HG02938 (cell line): ENCODE data around the gene VDR.
"Not testable (repeated sequence)": the region's sequence is repeated elsewhere in the genome, so short reads cannot be mapped to it uniquely, and the experiment has no call there.

Experiments
- ATAC-seq: cut with Tn5 transposase; IDR thresholded peaks from one replicate; pipeline ENCODE4 v1.9.1; 2021; ENCODE audit warnings: mild to moderate bottlenecking, moderate library complexity; ENCODE audit not compliant: unreplicated experiment

The VDR gene

DNA sequence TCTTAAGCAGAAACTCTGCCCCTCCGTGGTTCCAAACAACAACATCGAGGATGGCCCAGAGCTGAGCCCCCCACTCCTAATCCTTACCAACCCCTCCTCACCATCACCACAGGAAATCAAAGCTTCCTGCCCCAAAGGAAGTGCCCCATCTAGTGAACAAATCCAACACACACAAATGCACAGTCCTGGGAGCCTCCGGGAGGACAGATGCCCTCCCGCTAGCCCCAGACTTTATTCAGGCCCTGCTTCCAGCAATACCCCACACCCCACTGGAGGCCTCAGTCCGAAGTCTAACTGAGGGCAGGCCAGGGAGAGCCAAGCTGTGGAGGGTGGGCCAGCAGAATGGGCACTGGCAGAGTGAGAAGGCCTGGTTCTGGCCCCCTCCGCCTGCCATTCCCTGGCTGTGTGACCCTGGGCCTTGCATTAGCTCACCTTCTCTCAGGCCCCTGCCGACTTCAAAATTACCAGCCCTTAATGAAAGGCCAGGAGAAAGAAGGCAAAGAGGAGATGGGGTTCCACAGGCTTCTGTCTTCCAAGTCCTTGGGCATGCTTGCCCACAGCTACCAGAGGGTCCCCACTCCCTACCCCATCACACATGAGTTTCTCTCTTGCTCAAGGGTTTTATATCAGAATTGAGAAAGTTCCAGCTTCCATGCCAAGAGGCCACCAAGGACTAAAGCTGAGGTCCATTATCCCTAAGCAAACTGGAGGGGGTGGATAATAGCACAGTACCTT lies 87.4 kb downstream of the VDR start:
- ATAC-seq = no peak

DNA sequence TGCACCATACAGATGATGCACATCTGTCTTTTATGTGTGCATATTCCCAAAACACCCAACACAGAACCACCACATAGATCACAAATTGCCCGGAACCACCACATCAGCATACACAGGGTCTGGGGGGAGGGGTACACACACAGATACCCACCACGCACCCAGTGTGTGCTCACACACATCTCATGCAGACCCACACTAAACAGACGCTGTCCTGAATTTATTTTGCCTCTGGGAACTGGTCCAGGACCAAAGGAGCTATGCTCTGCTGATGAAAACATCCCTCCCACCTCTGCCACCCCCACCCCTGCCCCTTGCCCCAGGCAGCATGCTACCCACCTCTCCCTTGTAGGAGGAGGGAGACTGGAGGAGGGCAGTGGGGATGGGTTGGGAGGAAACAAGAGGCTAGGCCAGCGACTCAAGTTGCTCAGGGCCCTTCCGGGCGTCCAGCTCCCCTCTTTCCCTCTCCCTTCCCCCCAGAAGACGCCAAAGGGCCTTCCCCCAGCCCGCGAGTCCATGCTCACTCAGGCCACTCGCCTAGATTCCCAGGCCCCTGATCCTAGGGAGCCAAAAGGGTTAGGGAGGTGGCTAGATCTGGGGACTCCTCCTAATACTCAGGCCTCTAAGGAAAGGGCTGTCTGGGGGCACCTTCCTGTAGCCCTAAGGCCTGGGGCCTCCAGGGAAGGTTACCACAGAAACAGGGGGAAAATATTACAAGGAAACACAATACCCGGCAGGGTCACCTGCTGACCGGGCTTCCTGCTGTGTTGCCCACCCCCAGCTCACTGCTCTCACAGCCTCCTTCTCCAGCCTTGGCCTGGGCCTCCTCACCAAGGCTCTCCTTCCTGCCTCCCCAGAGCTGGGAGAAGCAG lies 88.2 kb downstream of the VDR start:
- ATAC-seq = no peak

DNA sequence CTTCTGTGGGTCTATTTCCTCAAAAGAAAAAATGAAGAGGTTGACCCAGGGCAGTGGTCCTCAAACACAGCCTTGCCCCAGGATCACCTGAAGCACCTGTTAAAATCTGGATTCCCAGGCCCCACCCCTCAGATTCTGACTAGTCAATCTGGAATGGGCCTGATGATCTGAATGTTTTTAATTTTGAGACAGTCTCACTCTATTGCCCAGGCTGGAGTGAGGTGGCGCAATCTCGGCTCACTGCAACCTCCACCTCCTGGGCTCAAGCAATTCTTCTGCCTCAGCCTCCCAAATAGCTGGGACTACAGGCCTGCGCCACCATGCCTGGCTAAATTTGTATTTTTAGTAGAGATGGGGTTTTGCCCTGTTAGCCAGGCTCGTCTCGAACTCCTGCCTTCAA lies 89.3 kb downstream of the VDR start:
- not testable (repeated sequence) for ATAC-seq

DNA sequence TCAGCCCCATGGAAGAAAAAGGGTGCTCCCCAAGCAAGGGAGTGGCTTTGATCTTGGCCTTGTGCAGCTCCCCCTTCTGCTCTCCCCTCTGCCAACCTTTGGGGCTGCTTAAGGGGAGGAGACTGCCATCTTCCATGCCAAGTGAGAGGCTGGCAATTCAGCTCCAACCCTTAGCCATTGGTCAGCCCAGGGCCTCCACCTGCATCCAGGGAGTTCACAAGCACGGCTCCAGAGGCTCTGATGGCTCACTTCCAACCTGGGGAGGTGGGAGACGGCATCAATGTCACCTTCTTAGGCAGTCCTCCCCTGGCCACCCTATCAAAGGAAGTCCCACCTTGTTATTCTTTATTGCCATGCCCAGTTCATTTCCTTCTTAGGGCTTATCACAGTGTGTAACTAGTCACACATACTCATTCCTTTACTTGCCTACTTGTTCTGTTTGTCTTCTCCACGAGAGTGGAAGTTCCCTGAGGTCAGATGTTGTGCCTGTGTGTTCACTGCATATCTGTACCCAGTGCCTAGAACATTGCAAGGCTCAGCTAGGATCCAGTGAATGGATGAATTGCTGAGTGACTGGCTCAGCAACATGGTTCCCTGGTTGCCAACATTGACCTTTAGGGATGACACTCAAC lies 90.1 kb downstream of the VDR start:
- ATAC-seq = no peak

DNA sequence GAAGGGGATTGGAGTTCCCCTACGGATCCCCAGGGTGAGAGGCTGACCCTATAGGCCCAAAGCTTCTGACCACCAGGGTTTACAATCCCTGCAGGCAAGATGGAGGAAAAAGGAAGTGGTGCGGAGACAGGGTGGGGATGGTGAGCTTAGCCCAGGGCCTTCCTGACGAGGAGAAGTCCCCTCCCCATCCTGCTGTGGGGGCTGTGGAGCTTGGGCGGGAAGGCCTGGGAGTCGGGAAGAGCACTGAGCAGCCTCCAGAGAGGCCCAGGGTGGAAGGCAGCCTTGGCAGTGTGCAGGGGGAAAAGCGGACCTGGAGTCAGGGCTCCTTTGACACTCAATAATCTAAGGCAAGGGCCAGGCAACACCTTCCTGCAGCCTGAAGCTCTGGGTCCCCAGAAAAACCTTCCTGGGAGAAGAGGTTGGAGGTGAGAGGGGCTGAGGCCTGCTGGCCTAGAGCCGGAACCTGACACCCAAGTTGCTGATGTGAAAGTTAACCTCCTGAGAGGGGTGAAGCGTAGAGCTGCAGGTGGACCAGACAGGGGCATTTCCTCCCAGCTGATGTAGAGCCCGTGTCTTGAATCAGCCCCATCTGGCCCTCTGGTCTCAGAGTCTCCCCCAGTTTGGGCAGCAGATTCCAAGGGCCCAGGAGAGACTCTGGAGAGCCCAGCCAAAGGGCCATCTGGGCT lies 91.1 kb downstream of the VDR start:
- peak; percentile 39 for ATAC-seq

DNA sequence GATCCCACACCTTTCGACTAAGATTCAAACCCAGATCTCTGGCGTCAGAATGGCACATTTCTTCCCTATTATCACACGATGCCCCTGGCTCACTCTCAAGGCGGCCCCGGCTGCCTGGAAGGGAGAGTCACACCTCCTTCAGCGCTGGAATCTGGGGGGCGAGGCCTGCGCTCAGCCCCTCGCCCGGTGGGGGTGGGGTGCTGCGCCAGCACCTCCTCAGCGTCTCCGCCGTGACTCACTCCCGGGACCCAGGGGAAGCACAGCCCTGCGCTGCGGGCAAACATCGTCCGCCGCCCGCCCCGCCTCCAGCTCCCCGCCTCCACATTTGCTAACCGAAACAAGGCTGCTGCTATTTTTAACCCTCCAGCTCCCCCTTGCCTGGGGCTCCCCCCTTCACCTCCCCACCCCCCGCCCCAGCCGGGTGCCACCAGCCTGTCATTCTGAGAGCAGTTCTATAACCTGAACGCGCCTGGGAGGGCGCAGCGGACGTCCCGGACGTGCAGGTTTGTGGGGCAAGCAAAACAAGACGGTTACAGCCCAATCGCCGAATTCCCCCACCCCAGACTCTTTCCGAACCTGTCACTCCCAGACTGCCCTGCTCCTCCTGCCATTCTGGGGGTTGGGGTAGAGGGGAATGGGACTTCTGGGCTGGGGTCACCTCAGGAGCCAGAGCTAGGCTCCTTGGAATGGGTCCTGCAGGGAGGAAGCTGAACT lies 91.8 kb downstream of the VDR start:
- ATAC-seq = peak; percentile 67

DNA sequence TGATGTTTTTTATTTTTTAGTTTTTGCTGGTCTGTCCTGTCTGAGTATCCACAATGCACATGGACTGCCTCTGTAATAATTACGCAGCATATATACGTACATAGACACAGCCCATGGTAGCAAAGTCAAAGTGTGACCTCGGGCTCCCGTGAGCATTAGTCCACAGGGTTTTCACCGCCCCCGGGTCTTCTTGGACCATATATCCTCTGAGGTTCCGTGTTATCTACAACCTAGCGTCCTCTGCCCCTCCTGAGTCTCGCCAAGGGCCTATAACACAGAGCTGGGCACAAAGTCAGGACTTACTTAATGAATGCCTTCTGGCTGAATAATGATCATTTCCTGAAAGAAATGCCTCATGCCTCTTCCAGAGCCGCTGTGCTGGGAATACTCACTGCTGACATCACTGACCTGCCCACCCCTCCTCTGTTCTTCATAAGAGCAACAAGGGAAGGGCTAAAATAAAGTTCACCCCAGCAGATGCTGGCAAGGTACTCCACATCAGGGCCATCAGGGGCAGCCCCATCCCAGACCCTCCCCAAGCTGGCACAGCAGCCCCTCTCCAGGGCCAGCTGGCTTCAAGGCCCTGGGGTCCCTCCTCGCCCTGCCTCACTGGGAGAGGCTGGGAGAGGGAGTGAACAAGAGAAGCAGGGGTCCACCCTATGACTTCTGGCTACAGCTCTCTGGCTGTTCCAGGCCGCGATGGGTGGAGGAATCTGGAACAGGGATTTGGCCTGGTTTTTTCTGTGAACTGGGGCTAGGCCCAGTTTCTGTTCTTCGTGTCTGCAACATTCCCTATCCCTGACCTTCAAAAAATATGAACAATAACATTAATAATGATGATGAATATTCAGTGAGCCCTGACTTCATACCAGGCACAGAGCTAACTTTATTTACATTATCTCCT lies 93.0 kb downstream of the VDR start:
- ATAC-seq = no peak

DNA sequence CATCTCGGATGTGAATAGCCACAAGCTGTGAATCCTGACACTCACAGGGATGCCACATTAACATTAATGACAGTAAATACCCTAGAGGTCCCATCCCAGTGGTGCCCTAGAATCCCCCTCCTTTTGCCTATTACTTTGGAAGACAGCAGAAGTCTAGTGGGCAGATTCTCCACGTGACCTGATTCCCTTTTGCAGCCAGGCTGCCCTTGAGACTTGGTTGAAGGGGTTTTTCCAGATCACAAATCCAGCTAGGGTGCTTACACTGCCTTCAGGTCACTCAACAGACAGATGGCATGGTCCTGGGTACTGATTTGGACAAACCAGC lies 93.8 kb downstream of the VDR start:
- no peak for ATAC-seq

DNA sequence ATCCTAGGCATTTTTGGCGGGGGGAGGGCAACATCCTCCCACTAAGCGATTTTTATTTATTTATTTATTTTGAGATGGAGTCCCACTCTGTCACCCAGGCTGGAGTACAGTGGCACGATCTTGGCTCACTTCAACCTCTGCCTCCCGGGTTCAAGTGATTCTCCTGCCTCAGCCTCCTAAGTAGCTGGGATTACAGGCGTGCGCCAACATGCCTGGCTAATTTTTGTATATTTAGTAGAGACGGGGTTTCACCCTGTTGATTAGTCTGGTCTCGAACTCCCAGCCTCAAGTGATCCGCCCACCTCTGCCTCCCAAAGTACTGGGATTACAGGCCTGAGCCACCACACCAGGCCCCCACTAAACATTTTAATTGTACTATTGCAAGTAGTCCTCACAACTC lies 95.3 kb downstream of the VDR start:
- ATAC-seq = not testable (repeated sequence)

DNA sequence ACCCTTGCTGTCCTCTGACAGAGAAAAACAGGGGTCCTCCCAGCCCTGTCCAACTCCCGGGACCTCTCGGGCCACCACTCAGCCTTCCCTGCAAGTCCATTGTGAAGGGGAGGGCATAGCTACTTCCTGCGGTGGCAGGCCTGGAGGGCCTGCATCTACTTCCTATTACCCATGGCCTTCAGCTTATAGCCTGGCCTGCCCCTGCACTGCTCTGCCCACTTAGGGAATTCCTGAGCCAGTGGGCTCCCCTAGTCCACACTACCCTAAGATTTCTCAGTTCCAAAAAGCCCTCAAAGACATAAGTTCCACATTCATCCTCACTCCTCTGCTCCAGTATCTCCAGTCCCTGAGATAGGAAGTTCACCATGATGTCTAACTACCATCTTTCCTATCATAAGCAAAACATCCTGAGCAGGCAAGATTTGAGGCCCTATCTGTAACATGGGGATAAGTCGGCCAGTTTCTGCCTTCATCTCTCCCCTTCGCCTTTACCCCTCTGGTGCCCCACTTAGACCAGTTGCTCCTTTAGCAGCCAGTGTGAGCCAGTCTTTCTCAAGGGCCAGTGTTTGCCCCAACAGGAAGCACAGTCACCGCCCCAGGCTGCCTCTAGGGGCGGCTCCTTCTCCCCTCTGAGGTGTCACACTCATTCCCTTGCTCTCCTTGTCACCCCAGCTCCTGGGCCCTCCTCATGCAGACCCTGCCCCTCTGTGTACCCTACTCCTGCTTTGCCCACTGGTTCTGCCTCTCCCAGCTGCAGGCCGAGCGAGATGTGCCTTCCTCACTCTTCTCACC lies 96.0 kb downstream of the VDR start:
- ATAC-seq = no peak

DNA sequence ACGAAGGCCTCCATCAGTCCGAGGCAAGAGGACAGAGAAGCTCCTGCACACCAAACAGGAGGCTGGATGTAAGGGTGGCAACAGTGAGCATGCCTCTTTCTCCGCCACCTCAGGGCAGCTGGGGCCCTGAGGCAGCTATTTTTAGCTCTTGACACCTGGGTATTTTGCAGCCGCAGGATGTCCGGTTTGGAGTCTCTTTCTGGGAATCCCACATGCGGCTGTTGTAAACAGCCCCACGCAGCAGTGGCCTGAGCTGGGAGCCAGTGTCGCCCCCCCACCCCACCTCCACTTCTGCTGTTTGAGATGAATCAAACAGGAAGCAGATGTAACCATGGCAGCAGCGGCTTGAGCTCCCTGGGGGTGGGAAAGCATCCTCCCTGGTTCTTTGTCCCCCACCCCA lies 96.7 kb downstream of the VDR start:
- peak; percentile 40 for ATAC-seq

DNA sequence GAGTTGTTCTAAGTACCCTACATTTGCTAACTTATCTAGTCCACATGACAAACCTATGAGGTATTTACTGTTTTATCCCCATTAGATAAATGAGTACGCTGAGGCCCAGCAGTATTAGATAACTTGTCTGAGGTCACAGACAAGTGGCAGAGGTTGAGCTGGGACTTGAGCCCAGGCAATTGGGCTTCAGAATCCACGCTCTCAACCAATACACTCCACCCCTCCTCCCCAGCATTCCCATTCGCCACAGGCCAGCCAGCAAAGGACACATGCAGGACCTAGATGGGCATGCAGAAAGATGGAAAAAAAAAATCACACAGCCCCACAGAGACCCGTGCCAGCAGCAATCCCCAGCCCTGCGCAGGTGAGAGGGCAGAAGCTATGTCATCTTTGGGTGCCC lies 97.5 kb downstream of the VDR start:
- ATAC-seq = no peak

DNA sequence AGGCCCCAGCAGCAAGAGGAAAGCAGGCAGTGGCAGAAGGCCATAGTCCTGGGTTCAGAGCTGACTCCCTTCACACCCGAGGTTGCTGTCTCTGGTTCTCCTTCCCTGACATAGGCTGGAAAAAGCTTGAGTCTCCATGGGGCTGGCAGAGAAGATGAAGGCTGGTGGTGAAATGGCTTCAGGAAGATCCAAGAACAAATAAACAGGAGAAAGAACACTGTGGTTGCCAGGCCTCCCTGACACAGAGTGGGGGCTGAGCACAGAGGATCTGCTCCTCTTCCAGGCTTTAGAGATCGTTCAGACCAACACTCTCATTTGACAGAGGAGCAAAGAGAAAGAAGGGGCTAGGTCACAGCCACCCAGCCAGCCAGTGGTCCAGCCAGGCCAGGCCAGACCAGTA lies 99.4 kb downstream of the VDR start:
- ATAC-seq = no peak

DNA sequence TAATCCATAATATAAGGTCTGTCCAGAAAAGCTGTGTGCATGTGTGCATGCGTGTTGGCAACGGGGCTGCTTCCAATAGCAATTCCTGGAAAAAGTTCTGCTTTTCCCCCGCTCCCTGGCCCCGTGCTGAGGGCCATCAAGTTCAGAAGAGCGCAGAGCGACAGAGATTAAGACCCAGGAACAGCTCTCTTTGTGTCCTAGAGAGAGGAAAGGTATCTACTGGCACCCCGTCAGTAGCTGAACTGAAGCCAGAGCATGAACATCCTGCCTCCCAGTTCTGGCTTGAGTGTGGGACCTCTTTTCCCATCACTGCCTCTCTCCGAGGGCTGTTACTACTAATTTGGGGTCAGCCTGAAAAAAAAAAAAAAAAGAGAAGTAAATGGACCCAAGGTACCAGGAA lies 100.6 kb downstream of the VDR start:
- no peak for ATAC-seq

DNA sequence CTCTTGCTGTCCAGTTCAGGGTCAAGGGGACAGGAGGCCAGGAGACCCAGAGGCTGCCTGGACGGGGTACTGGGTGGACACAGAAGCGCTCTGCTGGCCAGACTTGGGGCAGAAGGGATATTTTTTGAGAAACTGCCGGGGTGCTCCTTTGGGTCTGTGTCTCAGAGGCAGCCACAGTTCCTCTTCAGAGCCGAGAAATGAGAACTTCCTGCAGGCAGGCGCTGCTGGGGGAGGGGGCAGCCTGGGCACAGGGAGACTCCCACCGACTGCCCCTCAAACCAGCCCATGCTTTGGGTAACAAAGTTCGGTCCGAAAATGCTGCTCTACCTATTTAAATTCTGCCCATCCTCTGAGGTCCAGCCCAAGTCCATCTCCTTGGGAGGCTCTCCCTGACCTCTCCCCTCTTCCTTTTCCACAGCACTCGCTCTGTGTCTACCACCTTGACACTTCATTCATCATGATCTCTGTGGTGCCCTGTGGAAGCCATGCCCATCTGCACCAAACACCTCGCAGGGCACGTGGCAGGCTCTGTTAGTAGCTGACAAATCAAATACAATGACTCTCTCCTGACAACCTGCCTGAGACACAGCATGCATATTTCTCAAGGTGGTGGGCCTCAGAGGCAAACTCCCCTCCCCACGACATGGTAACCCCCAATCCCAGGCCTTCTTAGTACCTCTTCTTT lies 101.5 kb downstream of the VDR start:
- no peak for ATAC-seq

DNA sequence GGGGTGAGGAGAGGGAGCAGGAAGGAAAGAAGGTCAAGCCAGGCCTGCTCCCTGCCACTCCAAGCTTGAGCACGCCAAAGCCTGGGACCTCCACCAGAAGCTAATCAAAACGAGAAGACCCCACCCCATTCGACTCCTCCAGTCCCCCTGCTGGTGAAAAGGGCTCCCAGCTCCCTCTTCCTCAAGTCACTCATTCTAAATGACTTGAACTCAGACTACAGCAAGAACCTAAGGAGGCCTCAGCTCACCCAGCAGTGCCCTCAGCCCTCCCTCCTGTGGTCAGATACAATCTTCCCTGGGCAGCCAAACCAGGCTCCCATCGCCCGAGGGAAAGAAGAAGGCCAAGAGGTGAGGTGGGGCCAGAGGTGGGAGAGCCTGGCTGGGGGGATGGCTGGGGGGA lies 102.5 kb downstream of the VDR start:
- no peak for ATAC-seq

DNA sequence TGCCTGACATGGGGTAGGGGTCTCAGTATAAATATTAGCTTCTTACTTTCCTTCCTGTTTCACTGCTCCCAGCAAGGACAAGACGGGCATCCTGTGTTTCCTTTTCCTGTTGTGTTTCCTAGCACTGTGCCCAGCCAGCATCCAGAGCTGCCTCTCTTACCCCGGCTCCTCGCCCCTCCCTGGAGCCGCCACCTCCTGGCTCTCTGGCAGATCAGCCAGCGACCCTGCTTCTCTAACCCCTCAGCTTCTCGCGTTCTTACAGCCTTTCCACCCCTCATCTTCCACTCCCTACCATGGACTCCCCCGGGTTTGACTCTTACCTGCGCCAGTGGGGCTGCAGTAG lies 102.9 kb downstream of the VDR start:
- no peak for ATAC-seq

DNA sequence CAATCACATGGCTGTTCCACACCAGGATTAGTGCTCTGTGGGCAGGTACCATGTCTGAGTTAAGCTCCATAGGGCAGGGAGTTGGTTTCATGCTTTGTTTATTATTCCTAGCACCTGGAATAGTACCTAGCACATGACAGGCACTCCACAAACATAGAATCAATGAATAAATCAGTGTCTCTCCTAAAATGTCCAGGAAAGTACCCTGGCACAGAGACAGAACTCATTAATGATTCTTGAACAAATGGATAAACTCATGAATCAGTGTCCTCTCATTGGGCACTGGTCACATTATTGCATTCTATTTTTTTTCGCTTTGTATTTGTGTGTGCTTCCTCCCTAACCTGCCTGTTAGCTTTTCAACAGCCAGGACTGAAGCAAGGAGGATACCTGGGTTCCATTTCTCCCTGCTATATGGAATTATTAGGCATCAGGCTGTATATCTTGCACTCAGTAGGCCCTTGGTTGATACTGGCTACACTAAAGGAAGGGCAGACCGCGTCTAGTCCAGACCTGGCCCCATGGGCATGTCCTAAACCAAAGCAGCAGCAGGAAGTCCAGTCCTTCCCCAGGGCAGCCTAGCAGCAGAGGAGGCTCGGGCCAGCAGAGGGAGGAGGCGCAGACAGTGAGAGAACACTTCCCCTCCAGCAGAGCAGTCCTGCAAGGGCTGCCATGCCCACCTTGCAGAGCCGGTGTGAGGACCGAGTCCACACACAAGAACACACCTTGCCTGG lies 103.5 kb downstream of the VDR start:
- no peak for ATAC-seq
